ENCODE data around the gene COL5A3.
"Not testable (repeated sequence)": the region's sequence is repeated elsewhere in the genome, so short reads cannot be mapped to it uniquely, and the experiment has no call there.

COL5A3 gene

GRCh38 chr19:9939301-9939913, 70.9 kb downstream of the COL5A3 start:
- no peak overlapping the region for H3K4me3 Mint-ChIP-seq
- peaks cover 39% of the 10 kb centered on the region for H3K27me3 Mint-ChIP-seq
- H3K4me1 Mint-ChIP-seq, result peaks cover 22% of the 10 kb centered on the region
- peaks cover 5% of the 10 kb centered on the region for H3K36me3 Mint-ChIP-seq
- no peak overlapping the region for H3K27ac Mint-ChIP-seq
- H3K9me3 Mint-ChIP-seq, result peaks cover 11% of the 10 kb centered on the region

GRCh38 chr19:9937001-9937411, 73.3 kb downstream of the COL5A3 start:
- H3K27me3 Mint-ChIP-seq, result peaks cover 46% of the 10 kb centered on the region

GRCh38 chr19:9936326-9937000, 73.8 kb downstream of the COL5A3 start, which contains the start of gene OLFM2:
Gene OLFM2 (minus strand): TSS chr19:9936515. CDS start chr19:9936366, 149 bp downstream.
- Mint-ChIP-seq H3K27me3 (peaks cover 43% of the 10 kb centered on the region), H3K27ac (no peak within 1 kb of the TSS), H3K4me1 (peaks cover 29% of the 10 kb centered on the region), H3K9me3 (peaks cover 2% of the 10 kb centered on the region), H3K36me3 (no peaks in the 10 kb centered on the region), H3K4me3 (peak within 1 kb of the TSS; percentile 81)

More at GRCh38 chr19:9937001-9937411, 73.3 kb downstream of the COL5A3 start:
- H3K9me3 Mint-ChIP-seq, result peaks cover 6% of the 10 kb centered on the region
- H3K27ac Mint-ChIP-seq, result no peak overlapping the region
- H3K4me3 Mint-ChIP-seq, result peak overlapping the region; percentile 81
- H3K36me3 Mint-ChIP-seq, result peaks cover 3% of the 10 kb centered on the region
- peaks cover 29% of the 10 kb centered on the region for H3K4me1 Mint-ChIP-seq

DNA sequence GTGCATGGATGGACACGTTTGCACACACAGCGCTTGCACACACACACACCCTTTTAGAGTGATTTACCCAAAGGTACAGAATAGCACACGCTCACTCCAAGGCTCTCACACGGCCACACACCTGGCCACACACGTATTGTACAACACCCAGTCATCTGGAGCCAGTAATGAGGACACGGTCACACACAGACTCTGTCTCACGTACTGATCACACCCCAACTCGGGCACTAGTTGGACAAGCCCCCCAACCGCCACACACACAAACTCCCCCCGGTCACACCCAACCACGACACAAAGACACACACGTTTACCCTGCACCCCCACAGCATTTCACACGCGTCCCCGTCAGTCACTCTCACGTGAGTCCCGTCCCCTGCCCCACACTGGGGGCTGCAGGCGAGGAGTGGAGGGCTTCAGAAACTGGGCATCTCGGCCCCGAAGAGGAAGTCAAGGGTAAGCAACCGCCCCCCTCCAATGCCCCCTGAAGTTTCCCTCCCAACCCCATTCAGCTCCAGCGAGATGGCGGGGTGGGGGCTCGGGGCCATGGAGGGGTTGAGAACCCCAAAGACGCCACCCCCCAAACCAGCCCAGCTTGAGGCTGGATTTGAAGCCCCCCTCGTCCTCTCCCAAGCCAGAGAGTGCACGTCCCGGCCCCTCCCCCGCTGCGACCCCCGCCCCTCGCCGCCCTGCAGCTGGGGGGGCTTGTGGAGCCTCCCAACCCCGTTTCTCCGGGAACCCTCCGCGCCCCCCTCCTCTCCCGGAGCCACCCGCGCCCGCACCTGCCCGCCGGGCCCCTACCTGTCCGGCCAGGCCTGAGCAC, 74.6 kb downstream of the COL5A3 start:
- Mint-ChIP-seq H3K4me1 (peaks cover 33% of the 10 kb centered on the region), H3K27me3 (peaks cover 41% of the 10 kb centered on the region), H3K4me3 (peak overlapping the region; percentile 79), H3K27ac (no peak overlapping the region), H3K9me3 (no peaks in the 10 kb centered on the region), H3K36me3 (no peaks in the 10 kb centered on the region)

DNA sequence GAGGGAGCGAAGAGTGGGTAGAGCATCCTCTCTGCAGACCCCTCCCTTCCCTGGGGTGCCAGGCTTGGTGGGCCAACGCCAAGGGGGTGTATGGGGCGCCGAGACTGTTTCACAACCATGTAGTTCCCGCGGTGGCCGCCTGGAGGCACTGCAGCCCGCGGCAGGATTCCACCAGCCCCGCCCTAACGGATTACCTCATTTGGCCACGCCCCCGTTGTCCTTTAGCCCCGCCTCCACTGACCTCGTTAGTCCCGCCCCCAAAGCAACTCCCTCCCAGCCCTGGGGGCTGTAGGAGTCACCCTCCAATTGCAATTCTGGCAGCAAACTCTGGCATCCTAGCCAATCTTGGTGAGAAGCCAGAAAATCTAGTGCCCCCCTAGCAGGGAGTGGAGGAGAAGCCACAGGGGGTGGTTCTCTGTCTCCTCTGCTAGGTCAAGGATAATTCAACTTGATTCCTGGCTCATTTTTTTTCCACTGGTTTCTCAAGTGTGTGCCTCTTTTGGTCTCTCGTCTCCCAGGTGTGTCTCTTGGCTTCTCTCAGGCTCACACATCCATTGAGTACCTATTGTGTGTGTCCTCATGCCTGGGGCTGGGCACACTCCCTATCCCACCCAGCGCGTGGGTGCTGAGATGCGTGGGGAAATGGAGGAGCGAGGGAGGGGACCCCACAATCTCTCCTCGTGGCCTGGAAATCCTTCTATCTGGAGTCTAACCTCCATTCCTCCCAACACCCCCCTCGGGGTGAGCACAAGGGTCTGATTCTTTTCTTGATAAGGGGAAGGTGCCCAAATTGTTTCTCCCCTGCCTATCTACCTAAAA, 76.0 kb downstream of the COL5A3 start:
- peaks cover 34% of the 10 kb centered on the region for H3K4me1 Mint-ChIP-seq
- H3K27ac Mint-ChIP-seq, result no peak overlapping the region
- H3K4me3 Mint-ChIP-seq, result no peak overlapping the region
- H3K27me3 Mint-ChIP-seq, result peaks cover 37% of the 10 kb centered on the region
- no peaks in the 10 kb centered on the region for H3K36me3 Mint-ChIP-seq
- H3K9me3 Mint-ChIP-seq, result no peaks in the 10 kb centered on the region

DNA sequence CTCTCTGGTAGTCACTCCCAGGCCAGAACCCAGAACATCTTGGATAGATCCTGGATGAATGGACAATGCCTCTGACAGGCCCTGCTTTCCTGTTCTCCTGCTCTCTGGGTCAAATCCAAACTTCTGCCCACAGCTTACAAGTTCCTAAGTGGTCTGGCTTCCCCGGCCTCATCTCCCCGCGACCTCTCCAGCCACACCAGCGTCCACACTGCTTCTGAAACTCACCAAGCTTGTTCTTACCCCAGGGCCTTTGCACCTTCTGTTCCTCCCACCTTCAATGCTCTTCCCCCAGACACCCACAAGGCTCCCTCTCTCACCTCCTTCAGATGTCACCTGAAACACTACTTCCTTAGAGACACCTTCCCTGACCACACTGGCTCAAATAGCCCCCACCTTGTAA, 77.5 kb downstream of the COL5A3 start:
- Mint-ChIP-seq H3K27me3 (peaks cover 34% of the 10 kb centered on the region), H3K4me1 (peaks cover 34% of the 10 kb centered on the region), H3K36me3 (no peaks in the 10 kb centered on the region), H3K27ac (no peak overlapping the region), H3K9me3 (no peaks in the 10 kb centered on the region), H3K4me3 (no peak overlapping the region)

- peaks cover 29% of the 10 kb centered on the region for H3K27me3 Mint-ChIP-seq
- H3K4me1 Mint-ChIP-seq, result peaks cover 29% of the 10 kb centered on the region
- no peak overlapping the region for H3K4me3 Mint-ChIP-seq
- no peaks in the 10 kb centered on the region for H3K36me3 Mint-ChIP-seq
- H3K9me3 Mint-ChIP-seq, result no peaks in the 10 kb centered on the region
- H3K27ac Mint-ChIP-seq, result no peak overlapping the region
These were observed 78.7 kb downstream of the COL5A3 start for GRCh38 chr19:9931629-9932028.

DNA sequence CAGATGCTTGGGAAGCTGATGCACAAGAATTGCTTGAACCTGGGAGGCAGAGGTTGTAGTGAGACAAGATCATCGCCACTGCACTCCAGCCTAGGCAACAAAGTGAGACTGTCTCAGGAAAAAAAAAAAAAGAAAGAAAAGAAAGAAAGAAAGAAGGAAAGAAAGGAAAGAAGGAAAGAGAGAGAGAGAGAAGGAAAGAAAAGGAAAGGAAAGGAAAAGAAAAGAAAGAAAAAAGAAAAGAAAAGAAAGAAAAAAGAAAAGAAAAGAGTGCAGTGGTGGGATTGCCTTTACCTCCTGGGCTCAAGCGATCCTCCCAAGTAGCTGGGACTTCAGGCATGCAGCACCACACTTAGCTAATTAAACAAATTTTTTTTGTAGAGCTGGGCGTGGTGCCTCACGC, 86.9 kb downstream of the COL5A3 start:
- no peak overlapping the region for H3K27ac Mint-ChIP-seq
- no peak overlapping the region for H3K4me3 Mint-ChIP-seq
- H3K4me1 Mint-ChIP-seq, result no peaks in the 10 kb centered on the region
- H3K36me3 Mint-ChIP-seq, result peaks cover 2% of the 10 kb centered on the region
- H3K27me3 Mint-ChIP-seq, result peaks cover 9% of the 10 kb centered on the region
- no peaks in the 10 kb centered on the region for H3K9me3 Mint-ChIP-seq

- H3K9me3 Mint-ChIP-seq, H3K4me3 Mint-ChIP-seq, H3K36me3 Mint-ChIP-seq, H3K4me1 Mint-ChIP-seq, H3K27ac Mint-ChIP-seq: not testable (repeated sequence)
- peaks cover 11% of the 10 kb centered on the region for H3K27me3 Mint-ChIP-seq
These were observed 87.4 kb downstream of the COL5A3 start for GRCh38 chr19:9922782-9923379.

DNA sequence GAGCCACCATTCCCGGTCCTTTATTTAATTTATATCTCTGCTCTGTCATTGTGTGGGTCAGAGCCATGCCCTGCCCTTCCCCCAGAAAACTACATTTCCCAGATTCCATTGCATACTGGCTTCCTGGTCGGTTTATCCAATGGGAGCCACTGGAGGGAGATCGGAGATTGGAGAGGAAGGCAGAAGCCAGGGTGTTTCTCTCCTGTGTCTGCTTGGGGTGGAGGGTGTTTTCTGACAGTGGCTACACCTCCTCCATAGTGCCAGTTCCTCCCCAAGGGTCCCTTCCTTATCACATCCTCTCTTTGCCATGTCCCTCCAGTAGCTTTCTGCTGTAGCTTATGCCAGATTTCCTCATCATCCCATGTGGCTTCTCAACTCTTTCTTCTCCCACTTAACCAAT, 93.0 kb downstream of the COL5A3 start:
- Mint-ChIP-seq H3K4me1 (peaks cover 6% of the 10 kb centered on the region), H3K27me3 (peaks cover 24% of the 10 kb centered on the region), H3K9me3 (no peaks in the 10 kb centered on the region), H3K27ac (no peak overlapping the region), H3K36me3 (no peaks in the 10 kb centered on the region), H3K4me3 (no peak overlapping the region)

- Mint-ChIP-seq H3K4me3 (peak overlapping the region; percentile 12), H3K27ac (peak overlapping the region; percentile 57), H3K9me3 (no peaks in the 10 kb centered on the region), H3K4me1 (peaks cover 6% of the 10 kb centered on the region), H3K27me3 (peaks cover 24% of the 10 kb centered on the region), H3K36me3 (no peaks in the 10 kb centered on the region)
These were observed 93.6 kb downstream of the COL5A3 start for GRCh38 chr19:9916719-9917118.

GRCh38 chr19:9914315-9915207, 95.7 kb downstream of the COL5A3 start:
- peaks cover 6% of the 10 kb centered on the region for H3K4me1 Mint-ChIP-seq
- peaks cover 20% of the 10 kb centered on the region for H3K27me3 Mint-ChIP-seq
- H3K36me3 Mint-ChIP-seq, result no peaks in the 10 kb centered on the region
- peak overlapping the region; percentile 23 for H3K27ac Mint-ChIP-seq
- peak overlapping the region; percentile 66 for H3K4me3 Mint-ChIP-seq
- H3K9me3 Mint-ChIP-seq, result no peaks in the 10 kb centered on the region

GRCh38 chr19:9914001-9914314, 96.3 kb downstream of the COL5A3 start:
- Mint-ChIP-seq H3K36me3 (no peaks in the 10 kb centered on the region), H3K27me3 (peaks cover 20% of the 10 kb centered on the region), H3K4me3 (no peak overlapping the region), H3K27ac (no peak overlapping the region), H3K4me1 (peaks cover 6% of the 10 kb centered on the region), H3K9me3 (no peaks in the 10 kb centered on the region)

DNA sequence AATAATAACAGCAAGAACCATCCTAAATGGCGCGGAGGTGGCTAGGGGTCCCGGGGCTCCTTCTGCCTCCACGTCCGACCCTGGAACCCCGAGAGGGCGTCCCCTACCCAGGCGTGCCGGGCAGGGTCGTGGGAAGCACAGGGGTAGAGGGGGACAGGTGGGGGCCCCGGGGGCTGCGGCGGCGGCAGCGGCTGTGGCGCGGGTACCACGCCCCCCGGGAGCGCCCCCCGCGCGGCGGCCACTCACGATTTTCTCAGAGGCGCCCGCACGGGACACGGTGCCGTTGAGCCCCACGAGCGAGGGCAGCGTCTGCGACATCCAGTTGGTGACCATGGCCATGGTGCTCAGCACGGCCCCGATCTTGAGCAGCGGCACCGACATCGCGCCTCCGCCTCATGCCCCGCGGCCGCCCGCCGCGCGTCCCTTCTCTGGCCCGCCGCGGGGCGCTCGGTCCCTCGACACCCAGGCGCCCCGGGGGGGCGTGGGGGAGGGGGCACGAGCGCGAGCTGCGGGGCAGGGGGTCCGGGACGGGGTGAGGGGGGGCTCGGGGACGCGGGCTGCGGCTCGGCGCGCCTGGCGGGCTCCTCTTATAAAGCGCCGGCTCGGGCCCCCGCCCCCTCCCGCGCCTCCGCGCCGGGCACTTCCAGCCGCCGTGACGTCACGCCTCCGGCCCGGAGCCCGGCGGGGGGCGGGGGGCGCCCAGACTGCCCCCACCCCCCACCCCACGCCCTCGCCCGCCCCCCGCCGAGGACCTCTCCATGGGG, 96.9 kb downstream of the COL5A3 start:
- Mint-ChIP-seq H3K36me3 (no peaks in the 10 kb centered on the region), H3K27ac (no peak overlapping the region), H3K27me3 (peaks cover 16% of the 10 kb centered on the region), H3K9me3 (no peaks in the 10 kb centered on the region), H3K4me1 (peaks cover 6% of the 10 kb centered on the region), H3K4me3 (peak overlapping the region; percentile 73)
